ENCODE measurements around the gene AIPL1. TPM values are rescaled to one million over a fixed set of nuclear protein-coding genes. Genes with fewer than 3 reads are reported as not detected.

The AIPL1 gene, protein sequence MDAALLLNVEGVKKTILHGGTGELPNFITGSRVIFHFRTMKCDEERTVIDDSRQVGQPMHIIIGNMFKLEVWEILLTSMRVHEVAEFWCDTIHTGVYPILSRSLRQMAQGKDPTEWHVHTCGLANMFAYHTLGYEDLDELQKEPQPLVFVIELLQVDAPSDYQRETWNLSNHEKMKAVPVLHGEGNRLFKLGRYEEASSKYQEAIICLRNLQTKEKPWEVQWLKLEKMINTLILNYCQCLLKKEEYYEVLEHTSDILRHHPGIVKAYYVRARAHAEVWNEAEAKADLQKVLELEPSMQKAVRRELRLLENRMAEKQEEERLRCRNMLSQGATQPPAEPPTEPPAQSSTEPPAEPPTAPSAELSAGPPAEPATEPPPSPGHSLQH
- 0.17 TPM in 1 of 2 replicates, not detected in the other for total RNA-seq

DNA sequence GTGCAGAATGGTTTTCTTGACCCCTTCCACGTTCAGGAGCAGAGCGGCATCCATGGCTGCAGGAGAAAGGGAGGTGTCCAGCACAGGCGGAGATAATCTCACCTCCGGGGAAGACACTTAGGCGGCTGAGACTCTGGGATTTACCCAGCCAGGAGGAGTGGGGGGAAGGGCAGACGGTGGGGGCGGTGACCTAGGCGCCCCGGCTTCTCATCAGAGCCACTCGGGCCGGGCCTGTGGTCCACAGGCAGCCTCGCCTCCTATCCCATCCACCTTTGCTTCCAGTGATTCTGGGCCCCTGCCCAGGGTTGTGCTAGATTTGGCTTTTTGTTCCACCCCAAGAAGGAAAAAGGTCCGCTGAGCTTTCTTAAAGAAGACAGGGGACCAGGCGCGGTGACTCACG is at the start of gene AIPL1:
AIPL1 (minus strand) TSS at position 71 of the 400 bp plus-strand sequence; CDS start at position 54, 17 bp downstream.

DNA sequence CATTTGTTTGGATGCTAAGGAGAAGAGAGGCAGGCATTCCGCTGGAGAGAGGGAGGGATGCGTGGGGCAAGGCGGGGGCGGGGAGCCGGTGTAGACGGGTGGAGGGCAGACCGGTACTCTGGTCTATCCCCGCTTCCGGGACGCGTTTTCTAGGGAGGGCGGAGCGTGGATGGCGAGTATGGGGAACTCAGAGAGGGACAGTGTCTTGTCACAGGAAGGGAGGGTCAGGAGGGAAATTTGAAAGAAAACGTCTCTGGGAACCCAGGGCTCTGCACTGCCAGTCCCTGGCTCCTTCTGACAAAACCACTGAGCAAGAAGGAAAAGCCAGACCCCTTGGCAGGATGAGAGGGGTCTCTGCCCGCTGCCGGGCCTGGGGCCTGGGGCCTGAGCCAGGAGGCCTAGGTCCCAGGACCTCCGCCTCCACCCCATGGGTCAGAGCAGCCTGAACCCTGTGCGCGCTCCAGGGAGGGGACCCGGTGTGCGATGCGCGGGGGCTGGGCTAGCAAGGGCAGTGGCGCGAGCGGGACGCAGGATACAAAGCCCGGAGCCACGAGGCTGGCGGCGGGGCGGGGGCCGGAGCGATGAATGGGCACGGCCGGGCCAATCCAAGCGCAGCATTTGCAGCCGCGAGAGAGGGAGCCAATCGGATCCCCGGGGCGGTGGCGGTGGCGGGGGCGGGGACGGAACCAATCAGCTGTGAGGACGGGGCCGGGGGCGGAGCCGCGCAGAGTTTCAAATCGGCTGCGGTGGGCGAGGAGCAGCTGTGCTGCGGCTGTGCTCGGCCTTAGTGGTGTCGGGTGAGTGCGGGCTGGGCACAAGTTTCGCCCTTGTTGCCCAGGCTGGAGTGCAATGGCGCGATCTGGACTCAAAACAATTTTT is 9.0 kb upstream of the AIPL1 start, which contains the start of gene PIMREG:
PIMREG (plus strand) TSS at position 764 of the 879 bp plus-strand sequence. CDS start 656 bp downstream, outside the sequence.

Other genes starting within 250 kb of the AIPL1 start
- 3.1 and 25.3 TPM in 2 replicates for gene PIMREG, start 9.3 kb upstream of the AIPL1 start, total RNA-seq
- 0.44 and 0.50 TPM in 2 replicates for gene PITPNM3, start 121.4 kb upstream of the AIPL1 start, total RNA-seq
- 10.5 and 18.9 TPM in 2 replicates for gene KIAA0753, start 205.6 kb upstream of the AIPL1 start, total RNA-seq
- gene TXNDC17, start 205.9 kb upstream of the AIPL1 start, total RNA-seq = 68.1 and 231 TPM in 2 replicates
- 3.0 and 9.5 TPM in 2 replicates for gene MED31, start 216.5 kb upstream of the AIPL1 start, total RNA-seq
- 0.58 and 1.2 TPM in 2 replicates for gene C17orf100, start 216.6 kb upstream of the AIPL1 start, total RNA-seq